Prostate gland (tissue), 2 donors: ENCODE results near the gene RPN2. TPM values are rescaled to one million over a fixed set of nuclear protein-coding genes. Genes with fewer than 3 reads are reported as not detected.

ENCODE experiments used
- DNase-seq: peaks from one replicate; pipeline ENCODE4 v3.0.0-alpha.2; 2019; ENCODE audit warnings: low spot score
- H3K27ac ChIP-seq, 2 donors: fragments of 200-600 bp; sonication (generic); 2 replicates each; pipeline ENCODE4 v1.5.1; 2017 to 2019
- H3K27me3 ChIP-seq: fragments of 200-600 bp; sonication (generic); replicated peaks from 2 replicates; pipeline ENCODE4 v1.5.1; 2019; ENCODE audit not compliant: insufficient read depth
- H3K36me3 ChIP-seq, 2 donors: fragments of 200-600 bp; sonication (generic); 1 replicate in 1 of 2; 2 replicates in 1 of 2; pipeline versions ENCODE4 v1.5.1 to v1.8.1; 2017 to 2019
- H3K4me1 ChIP-seq: fragments of 200-600 bp; sonication (generic); replicated peaks from 2 replicates; pipeline ENCODE4 v1.5.1; 2019
- H3K4me3 ChIP-seq, 2 donors: fragments of 200-600 bp; sonication (generic); 2 replicates each; pipeline ENCODE4 v1.5.1; 2017 to 2019
- H3K9me3 ChIP-seq: fragments of 200-600 bp; sonication (generic); 2 replicates; pipeline ENCODE4 v1.5.1; 2017
- POLR2A ChIP-seq: fragments of 450-650 bp; IDR thresholded peaks from one replicate; pipeline ENCODE4 v1.6.1; 2016; ENCODE audit warnings: antibody characterized with exemption, mild to moderate bottlenecking
- POLR2AphosphoS5 ChIP-seq: sonication (generic); formaldehyde crosslinking; IDR thresholded peaks from one replicate; pipeline ENCODE4 v1.6.1; 2017; ENCODE audit warnings: antibody characterized with exemption
- WGBS: methylation state at CpG from one replicate; pipeline ENCODE4 v1.1.5; 2018; 5-methylcytosine and 5-hydroxymethylcytosine counted together
- intact Hi-C: fragments of 100-400 bp; cut with DNase I; formaldehyde crosslinking; loops from one replicate; pipeline ENCODE4 v1.14.2; 2022
- total RNA-seq, 2 donors: library from RNA; depleted of rRNA; stranded (reverse); fragments of >200 nt; gene quantifications; one replicate each; pipeline ENCODE4 v1.1.0, GENCODE V29; 2016
- TF ChIP-seq, protein P1 (sequence below), 4 experiments: fragments of 200-600 bp in 2 of 4; fragments of 450-650 bp in 2 of 4; sonication (generic) in 2 of 4; IDR thresholded peaks; 1 replicate in 3 of 4; 2 replicates in 1 of 4; pipeline ENCODE4 v1.5.1; 2016 to 2019; ENCODE audit warnings: antibody characterized with exemption in 4 of 4, mild to moderate bottlenecking in 2 of 4, moderate library complexity in 2 of 4

The RPN2 gene
- total RNA-seq = 100 to 1,000 TPM; 246 to 267 TPM

DNA sequence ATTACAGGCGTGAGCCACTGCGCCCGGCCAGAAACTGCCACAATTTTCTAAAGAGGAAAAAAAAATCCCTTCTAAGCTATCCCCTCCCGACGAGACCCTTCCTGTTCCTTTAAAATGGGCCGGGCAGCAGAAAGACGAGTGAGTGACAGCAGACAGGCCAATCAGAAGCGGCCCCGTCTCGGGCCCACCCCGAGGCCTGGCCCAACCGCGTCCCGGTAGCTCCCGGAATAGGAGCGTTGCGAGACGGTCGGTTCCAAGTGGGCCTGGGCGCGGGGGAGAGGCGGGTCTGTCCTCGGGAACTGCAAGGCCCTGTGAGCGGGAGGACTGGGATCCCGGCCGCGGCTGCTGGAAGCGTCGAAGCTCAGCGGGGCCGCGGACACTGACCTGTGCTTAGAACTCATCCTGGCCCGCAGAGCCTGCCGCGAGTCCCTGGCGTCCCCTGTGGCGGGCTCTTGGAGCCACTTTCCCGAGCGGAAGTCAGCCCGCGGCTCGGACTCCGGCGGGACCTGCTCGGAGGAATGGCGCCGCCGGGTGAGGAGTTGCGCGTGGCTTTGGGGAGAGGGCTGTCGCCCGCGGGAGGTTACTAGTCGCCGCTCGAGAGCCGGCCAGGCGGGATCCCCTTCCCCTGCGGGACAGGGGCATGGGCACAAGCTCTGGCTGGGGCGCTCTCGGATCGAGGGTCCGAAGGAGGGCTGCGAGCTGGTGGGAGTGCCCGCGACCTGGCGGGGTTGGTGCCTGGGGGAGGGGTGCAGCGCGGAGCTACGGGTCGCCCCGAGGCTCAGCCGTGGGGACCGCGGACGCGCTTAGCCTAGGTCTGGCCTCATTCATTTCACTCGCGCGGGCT, at the start of gene RPN2, which contains the start of gene MROH8:
Gene RPN2, plus strand, starts transcription at position 492 of the 844 bp plus-strand sequence. Its CDS starts 27 bp downstream, at position 519.
Gene MROH8, minus strand, starts transcription at position 710 of the 844 bp plus-strand sequence.
- TF ChIP-seq, protein P1, sequence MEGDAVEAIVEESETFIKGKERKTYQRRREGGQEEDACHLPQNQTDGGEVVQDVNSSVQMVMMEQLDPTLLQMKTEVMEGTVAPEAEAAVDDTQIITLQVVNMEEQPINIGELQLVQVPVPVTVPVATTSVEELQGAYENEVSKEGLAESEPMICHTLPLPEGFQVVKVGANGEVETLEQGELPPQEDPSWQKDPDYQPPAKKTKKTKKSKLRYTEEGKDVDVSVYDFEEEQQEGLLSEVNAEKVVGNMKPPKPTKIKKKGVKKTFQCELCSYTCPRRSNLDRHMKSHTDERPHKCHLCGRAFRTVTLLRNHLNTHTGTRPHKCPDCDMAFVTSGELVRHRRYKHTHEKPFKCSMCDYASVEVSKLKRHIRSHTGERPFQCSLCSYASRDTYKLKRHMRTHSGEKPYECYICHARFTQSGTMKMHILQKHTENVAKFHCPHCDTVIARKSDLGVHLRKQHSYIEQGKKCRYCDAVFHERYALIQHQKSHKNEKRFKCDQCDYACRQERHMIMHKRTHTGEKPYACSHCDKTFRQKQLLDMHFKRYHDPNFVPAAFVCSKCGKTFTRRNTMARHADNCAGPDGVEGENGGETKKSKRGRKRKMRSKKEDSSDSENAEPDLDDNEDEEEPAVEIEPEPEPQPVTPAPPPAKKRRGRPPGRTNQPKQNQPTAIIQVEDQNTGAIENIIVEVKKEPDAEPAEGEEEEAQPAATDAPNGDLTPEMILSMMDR (IDR thresholded peaks at IDR 0.05) = peak in 1 of 4 experiments; percentile 25
- TF ChIP-seq POLR2AphosphoS5 = peak; percentile 97
- TF ChIP-seq POLR2A = peak; percentile 73
- Histone ChIP-seq H3K36me3 (no peaks in the 10 kb centered on the region), H3K4me1 (peaks cover 9% of the 10 kb centered on the region), H3K27me3 (no peaks in the 10 kb centered on the region), H3K27ac (peak within 1 kb of the TSS; percentile 96 to 97), H3K4me3 (peak within 1 kb of the TSS; percentile 87 to 88), H3K9me3 (no peaks in the 10 kb centered on the region)
- intact Hi-C loops = no loop called here
- under 1% methylated on average over 77 of the region's 80 CpGs for WGBS
- peak; percentile 99 for DNase-seq

DNA sequence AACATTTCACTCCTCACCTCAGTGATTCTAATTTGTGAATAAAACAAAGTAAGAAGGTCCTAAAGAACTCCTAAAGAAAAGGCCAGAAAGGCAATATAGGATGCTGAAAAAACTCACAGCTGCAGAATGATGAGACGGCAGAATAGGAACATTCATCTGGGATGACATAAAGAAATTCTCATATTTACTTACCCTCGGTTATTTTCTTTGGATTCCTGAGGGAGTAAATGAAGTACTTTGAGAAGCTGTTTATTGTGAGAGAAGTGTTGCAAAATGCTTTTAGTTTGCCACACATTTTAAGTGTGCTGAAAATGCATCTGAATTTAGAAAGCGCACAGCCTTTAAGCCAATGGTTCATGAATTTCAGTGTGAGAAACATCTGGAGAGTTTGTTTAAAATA, 47.6 kb upstream of the RPN2 start:
- no peak overlapping the region for H3K27ac ChIP-seq
- no peaks in the 10 kb centered on the region for H3K4me1 ChIP-seq
- H3K4me3 ChIP-seq = no peak overlapping the region
- intact Hi-C loops = no loop called here
- TF ChIP-seq POLR2A = no peak
- no peak for TF ChIP-seq POLR2AphosphoS5
- TF ChIP-seq, protein P1 (IDR thresholded peaks at IDR 0.05) = no peak
- no peaks in the 10 kb centered on the region for H3K36me3 ChIP-seq
- no peaks in the 10 kb centered on the region for H3K9me3 ChIP-seq
- no peaks in the 10 kb centered on the region for H3K27me3 ChIP-seq
- DNase-seq = no peak
- 73% methylated on average over 3 of the region's 3 CpGs for WGBS

DNA sequence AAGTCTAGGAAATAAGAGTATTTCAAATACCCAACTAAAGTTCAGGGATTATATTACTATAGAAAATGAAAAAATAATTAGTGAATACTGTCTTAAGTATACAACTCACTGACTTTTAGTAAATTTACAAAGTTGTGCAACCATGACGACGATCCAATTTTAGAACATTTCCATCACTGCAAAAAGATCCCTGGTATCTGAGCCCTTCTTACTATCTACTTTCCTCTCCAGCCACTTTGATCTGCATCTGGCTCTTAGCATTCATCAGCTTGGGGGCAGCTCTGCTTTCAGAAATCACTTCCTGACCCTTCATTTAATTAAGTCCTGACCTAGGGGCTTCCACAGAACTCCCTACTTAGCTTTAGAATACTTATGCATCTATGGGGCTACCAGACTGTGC, 45.2 kb upstream of the RPN2 start:
- WGBS = 92% methylated on average over 2 of the region's 2 CpGs
- Histone ChIP-seq H3K27ac (no peak overlapping the region), H3K27me3 (no peaks in the 10 kb centered on the region), H3K4me1 (no peaks in the 10 kb centered on the region), H3K9me3 (no peaks in the 10 kb centered on the region), H3K36me3 (no peaks in the 10 kb centered on the region), H3K4me3 (no peak overlapping the region)
- TF ChIP-seq, protein P1 (IDR thresholded peaks at IDR 0.05) = no peak
- TF ChIP-seq POLR2AphosphoS5 (no peak), POLR2A (no peak)
- intact Hi-C loops = no loop called here
- no peak for DNase-seq

DNA sequence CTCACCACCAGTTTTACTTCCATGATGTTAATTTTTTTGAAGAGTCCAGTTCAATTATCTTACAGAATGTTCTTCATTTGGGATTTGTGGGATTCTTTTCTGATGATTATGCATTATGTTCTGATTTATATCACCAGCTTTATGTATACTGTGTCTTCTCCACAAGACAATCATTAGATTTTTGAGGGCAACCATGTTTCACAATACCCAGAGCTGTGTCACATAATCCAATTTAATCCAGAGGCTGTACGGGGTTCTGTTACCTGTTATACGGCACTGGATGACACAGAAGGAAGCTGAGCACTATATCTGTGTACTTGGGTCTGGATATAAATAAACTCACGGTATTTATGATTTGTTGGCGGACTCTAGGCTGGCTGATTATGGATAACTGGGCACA, 41.6 kb upstream of the RPN2 start:
- DNase-seq = no peak
- H3K27ac ChIP-seq = no peak overlapping the region
- no peaks in the 10 kb centered on the region for H3K27me3 ChIP-seq
- no peaks in the 10 kb centered on the region for H3K4me1 ChIP-seq
- H3K9me3 ChIP-seq = no peaks in the 10 kb centered on the region
- WGBS = 86% methylated on average over 4 of the region's 4 CpGs
- no peaks in the 10 kb centered on the region for H3K36me3 ChIP-seq
- TF ChIP-seq, protein P1 (IDR thresholded peaks at IDR 0.05) = no peak
- TF ChIP-seq POLR2AphosphoS5 = no peak
- TF ChIP-seq POLR2A = no peak
- intact Hi-C loops = no loop called here
- H3K4me3 ChIP-seq = no peak overlapping the region

DNA sequence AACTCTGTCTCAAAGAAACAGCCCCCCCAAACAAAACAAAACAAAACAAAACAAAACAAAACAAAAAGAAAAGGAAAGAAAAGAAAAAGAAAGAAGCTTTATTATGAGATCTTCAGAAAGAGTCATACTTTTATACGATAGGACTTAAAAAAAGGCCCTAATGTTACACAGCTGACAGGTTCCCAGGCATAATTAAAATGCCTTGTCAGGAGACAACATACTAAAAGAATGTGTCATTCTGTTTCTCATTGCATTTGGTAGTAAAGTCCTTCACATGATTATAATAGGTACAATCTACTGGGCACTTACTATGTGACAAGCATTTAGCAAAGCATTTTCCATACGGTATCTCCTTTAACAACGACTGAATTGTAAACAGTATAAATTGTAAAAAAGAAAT, 36.4 kb upstream of the RPN2 start:
- intact Hi-C loops = no loop called here
- Histone ChIP-seq H3K36me3 (no peaks in the 10 kb centered on the region), H3K27ac (no peak overlapping the region), H3K4me1 (no peaks in the 10 kb centered on the region), H3K4me3 (no peak overlapping the region), H3K9me3 (no peaks in the 10 kb centered on the region), H3K27me3 (no peaks in the 10 kb centered on the region)
- TF ChIP-seq POLR2AphosphoS5 (no peak), POLR2A (no peak)
- TF ChIP-seq, protein P1 (IDR thresholded peaks at IDR 0.05) = no peak
- DNase-seq = no peak
- 59% methylated on average over 3 of the region's 3 CpGs for WGBS
